ENCODE measurements around the gene CBX7.

CBX7 gene

GRCh38 chr22:39152511-39153219 lies at the start of gene CBX7:
Gene CBX7 (minus strand): TSS chr22:39152680. CDS start chr22:39152444, 236 bp downstream.
- DNase-seq (ENCODE audit: low read depth in 2 of 2), result peak; percentile 53 to 60

GRCh38 chr22:39197578-39197977 lies 45.1 kb upstream of the CBX7 start:
- DNase-seq (ENCODE audit: low read depth in 2 of 2), result no peak

- no peak for DNase-seq (ENCODE audit: low read depth in 2 of 2)
These were observed 41.6 kb upstream of the CBX7 start for GRCh38 chr22:39194098-39194497.

GRCh38 chr22:39188809-39189208 lies 36.3 kb upstream of the CBX7 start:
- no peak for DNase-seq (ENCODE audit: low read depth in 2 of 2)

GRCh38 chr22:39185601-39186012 lies 33.1 kb upstream of the CBX7 start:
- no peak for DNase-seq (ENCODE audit: low read depth in 2 of 2)

- no peak for DNase-seq (ENCODE audit: low read depth in 2 of 2)
These were observed 32.4 kb upstream of the CBX7 start for GRCh38 chr22:39184586-39185577.

- DNase-seq (ENCODE audit: low read depth in 2 of 2), result no peak
These were observed 31.6 kb upstream of the CBX7 start for GRCh38 chr22:39183991-39184585.

GRCh38 chr22:39182478-39183030 lies 30.1 kb upstream of the CBX7 start:
- no peak for DNase-seq (ENCODE audit: low read depth in 2 of 2)

- DNase-seq (ENCODE audit: low read depth in 2 of 2), result no peak
These were observed 29.3 kb upstream of the CBX7 start for GRCh38 chr22:39181778-39182177.

- DNase-seq (ENCODE audit: low read depth in 2 of 2), result no peak
These were observed 28.9 kb upstream of the CBX7 start for GRCh38 chr22:39181356-39181755.

- no peak for DNase-seq (ENCODE audit: low read depth in 2 of 2)
These were observed 27.4 kb upstream of the CBX7 start for GRCh38 chr22:39179841-39180335.

- DNase-seq (ENCODE audit: low read depth in 2 of 2), result no peak
These were observed 26.9 kb upstream of the CBX7 start for GRCh38 chr22:39179401-39179827.

GRCh38 chr22:39178206-39179111 lies 26.0 kb upstream of the CBX7 start:
- no peak for DNase-seq (ENCODE audit: low read depth in 2 of 2)

GRCh38 chr22:39177791-39178190 lies 25.3 kb upstream of the CBX7 start:
- DNase-seq (ENCODE audit: low read depth in 2 of 2), result no peak

GRCh38 chr22:39177456-39177775 lies 24.9 kb upstream of the CBX7 start:
- no peak for DNase-seq (ENCODE audit: low read depth in 2 of 2)

GRCh38 chr22:39176714-39177455 lies 24.4 kb upstream of the CBX7 start:
- no peak for DNase-seq (ENCODE audit: low read depth in 2 of 2)

- DNase-seq (ENCODE audit: low read depth in 2 of 2), result peak in 1 of 2 experiments; percentile 44
These were observed 23.7 kb upstream of the CBX7 start for GRCh38 chr22:39176143-39176713.

- DNase-seq (ENCODE audit: low read depth in 2 of 2), result no peak
These were observed 23.1 kb upstream of the CBX7 start for GRCh38 chr22:39175353-39176142.

Data from fibroblast of skin of left biceps (primary cell).